Measurements from ENCODE around the gene DROSHA. TPM values are rescaled to one million over a fixed set of nuclear protein-coding genes. Genes with fewer than 3 reads are reported as not detected.

DROSHA gene, protein sequence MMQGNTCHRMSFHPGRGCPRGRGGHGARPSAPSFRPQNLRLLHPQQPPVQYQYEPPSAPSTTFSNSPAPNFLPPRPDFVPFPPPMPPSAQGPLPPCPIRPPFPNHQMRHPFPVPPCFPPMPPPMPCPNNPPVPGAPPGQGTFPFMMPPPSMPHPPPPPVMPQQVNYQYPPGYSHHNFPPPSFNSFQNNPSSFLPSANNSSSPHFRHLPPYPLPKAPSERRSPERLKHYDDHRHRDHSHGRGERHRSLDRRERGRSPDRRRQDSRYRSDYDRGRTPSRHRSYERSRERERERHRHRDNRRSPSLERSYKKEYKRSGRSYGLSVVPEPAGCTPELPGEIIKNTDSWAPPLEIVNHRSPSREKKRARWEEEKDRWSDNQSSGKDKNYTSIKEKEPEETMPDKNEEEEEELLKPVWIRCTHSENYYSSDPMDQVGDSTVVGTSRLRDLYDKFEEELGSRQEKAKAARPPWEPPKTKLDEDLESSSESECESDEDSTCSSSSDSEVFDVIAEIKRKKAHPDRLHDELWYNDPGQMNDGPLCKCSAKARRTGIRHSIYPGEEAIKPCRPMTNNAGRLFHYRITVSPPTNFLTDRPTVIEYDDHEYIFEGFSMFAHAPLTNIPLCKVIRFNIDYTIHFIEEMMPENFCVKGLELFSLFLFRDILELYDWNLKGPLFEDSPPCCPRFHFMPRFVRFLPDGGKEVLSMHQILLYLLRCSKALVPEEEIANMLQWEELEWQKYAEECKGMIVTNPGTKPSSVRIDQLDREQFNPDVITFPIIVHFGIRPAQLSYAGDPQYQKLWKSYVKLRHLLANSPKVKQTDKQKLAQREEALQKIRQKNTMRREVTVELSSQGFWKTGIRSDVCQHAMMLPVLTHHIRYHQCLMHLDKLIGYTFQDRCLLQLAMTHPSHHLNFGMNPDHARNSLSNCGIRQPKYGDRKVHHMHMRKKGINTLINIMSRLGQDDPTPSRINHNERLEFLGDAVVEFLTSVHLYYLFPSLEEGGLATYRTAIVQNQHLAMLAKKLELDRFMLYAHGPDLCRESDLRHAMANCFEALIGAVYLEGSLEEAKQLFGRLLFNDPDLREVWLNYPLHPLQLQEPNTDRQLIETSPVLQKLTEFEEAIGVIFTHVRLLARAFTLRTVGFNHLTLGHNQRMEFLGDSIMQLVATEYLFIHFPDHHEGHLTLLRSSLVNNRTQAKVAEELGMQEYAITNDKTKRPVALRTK (N-terminal part only)
- total RNA-seq (10 to 100 TPM; 64.1 to 75.0 TPM), polyA plus RNA-seq (22.2 TPM)

DNA sequence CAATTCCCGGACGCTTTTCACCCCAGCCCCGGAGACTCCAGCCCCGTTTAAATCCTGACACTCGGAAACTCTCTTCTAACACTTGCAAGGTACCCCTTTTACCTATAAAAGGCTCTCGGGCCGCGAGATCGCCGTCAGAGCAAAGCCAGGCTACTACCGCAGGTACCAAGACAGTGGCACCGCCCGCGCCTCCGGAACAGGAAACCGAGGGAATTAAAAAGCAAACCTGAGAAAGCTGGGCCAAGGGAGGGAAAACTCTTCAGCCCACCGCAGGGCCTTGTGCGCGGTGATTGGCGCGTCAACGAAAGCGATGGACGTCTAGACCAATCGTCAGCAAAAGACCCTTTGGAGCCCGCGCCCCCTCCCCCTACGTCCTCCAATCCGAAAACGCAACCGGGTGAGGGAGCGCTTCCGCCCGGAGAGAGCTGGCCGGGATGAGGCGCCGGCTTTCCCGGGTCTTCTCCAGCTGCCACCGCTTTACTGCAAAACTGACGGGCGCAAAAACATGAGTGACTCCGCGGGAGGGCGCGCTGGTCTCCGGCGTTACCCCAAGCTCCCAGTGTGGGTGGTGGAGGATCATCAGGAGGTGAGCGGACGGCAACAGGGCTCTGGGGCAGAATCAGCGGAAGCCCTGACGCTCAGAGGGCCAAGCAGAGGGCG lies at the start of gene DROSHA, which contains the start of gene C5orf22:
Gene DROSHA (minus strand): TSS at position 206 of the 660 bp plus-strand sequence. CDS start 3,034 bp downstream, outside the sequence.
Gene C5orf22 (plus strand): TSS at position 414 of the 660 bp plus-strand sequence. CDS start 92 bp downstream, at position 506.
- Mint-ChIP-seq H3K4me3 (peak within 1 kb of the TSS; percentile 93 to 100 (median 99)), H3K4me1 (peaks cover 57 to 83% (median 82%) of the 10 kb centered on the region in 3 donors), H3K27ac (peak within 1 kb of the TSS; percentile 84 to 98 (median 97)), H3K36me3 (peaks cover 18 to 66% (median 24%) of the 10 kb centered on the region in 3 donors), H3K27me3 (no peaks in the 10 kb centered on the region), H3K9me3 (no peaks in the 10 kb centered on the region)
- H3K9me3 ChIP-seq (ENCODE audit: low read length) = no peaks in the 10 kb centered on the region
- peaks cover 33% of the 10 kb centered on the region for H3K4me1 ChIP-seq (ENCODE audit: insufficient read depth, low read length)
- CTCF ChIA-PET = interaction anchor here (1.0 kb wide), 1 partner anchor 545 kb away, joined by 3 read pairs; no protein-coding TSS in a partner anchor
- H3K4me3 ChIP-seq (ENCODE audit: low read length) = peak within 1 kb of the TSS; percentile 88
- H3K27ac ChIP-seq (ENCODE audit: low read depth, low read length) = peak within 1 kb of the TSS; percentile 75
- H3K36me3 ChIP-seq (ENCODE audit: insufficient read depth, low read length) = peaks cover 22% of the 10 kb centered on the region
- peak; percentile 84 to 90 (median 87) for DNase-seq
- POLR2A ChIA-PET = interaction anchor here (1.2 kb wide), 1 partner anchor 20 kb away, joined by 3 read pairs; no protein-coding TSS in a partner anchor
- no peaks in the 10 kb centered on the region for H3K27me3 ChIP-seq (ENCODE audit: insufficient read depth, low read length, poor library complexity, severe bottlenecking)

DNA sequence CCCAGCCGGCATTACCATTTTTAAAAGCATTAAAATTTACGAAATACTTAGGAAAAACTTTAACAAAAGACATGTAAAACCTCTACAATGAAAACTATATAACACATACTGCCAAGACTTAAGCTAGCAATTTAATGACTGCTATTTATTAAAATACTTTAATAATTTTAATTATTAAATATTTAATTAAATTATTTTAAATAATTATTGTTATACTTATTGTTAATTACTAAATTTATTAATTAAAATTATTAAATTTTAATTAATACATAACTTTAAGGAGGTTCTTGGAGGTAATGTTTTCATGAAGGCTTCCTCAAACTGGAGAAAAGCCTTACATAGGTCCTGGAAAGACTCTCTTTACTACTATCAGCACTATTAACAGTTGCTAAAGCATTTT lies 47.7 kb upstream of the DROSHA start:
- no peak overlapping the region for H3K4me3 ChIP-seq (ENCODE audit: low read length)
- no peaks in the 10 kb centered on the region for H3K9me3 Mint-ChIP-seq
- DNase-seq = no peak
- H3K27ac Mint-ChIP-seq = no peak overlapping the region
- no peaks in the 10 kb centered on the region for H3K4me1 ChIP-seq (ENCODE audit: insufficient read depth, low read length)
- H3K4me1 Mint-ChIP-seq = no peaks in the 10 kb centered on the region
- peaks cover 6 to 36% of the 10 kb centered on the region in 2 donors for H3K27me3 Mint-ChIP-seq
- H3K27ac ChIP-seq (ENCODE audit: low read depth, low read length) = no peak overlapping the region
- no peaks in the 10 kb centered on the region for H3K9me3 ChIP-seq (ENCODE audit: low read length)
- no peaks in the 10 kb centered on the region for H3K36me3 ChIP-seq (ENCODE audit: insufficient read depth, low read length)
- no peak overlapping the region for H3K4me3 Mint-ChIP-seq
- POLR2A ChIA-PET = no interaction called here
- CTCF ChIA-PET = no interaction called here
- no peaks in the 10 kb centered on the region for H3K36me3 Mint-ChIP-seq
- H3K27me3 ChIP-seq (ENCODE audit: insufficient read depth, low read length, poor library complexity, severe bottlenecking) = no peaks in the 10 kb centered on the region

DNA sequence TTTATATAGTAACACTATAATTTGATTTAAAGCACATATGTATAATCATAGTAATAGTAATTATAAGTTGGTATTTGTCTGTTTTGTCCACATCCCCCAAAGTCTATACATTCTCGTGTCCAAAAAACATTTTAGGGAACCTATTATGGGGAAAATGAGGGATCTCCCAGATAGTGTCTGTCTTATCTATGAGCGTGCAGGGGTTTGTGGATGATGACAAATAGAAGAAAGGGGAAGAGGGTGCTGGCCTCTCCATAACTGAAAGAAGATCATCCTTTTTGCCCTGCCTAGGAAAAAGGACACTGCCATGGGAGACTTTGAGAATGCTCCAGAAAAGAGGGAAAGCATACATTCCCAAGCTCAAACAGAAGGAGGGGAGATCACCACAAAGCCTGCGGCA lies 45.5 kb upstream of the DROSHA start:
- Mint-ChIP-seq H3K9me3 (no peaks in the 10 kb centered on the region), H3K36me3 (no peaks in the 10 kb centered on the region), H3K27ac (peak overlapping the region in 1 of 8 donors; percentile 78), H3K4me1 (no peaks in the 10 kb centered on the region), H3K4me3 (no peak overlapping the region), H3K27me3 (peaks cover 5 to 29% of the 10 kb centered on the region in 2 donors)
- Histone ChIP-seq H3K27ac (ENCODE audit: low read depth, low read length) (no peak overlapping the region), H3K27me3 (ENCODE audit: insufficient read depth, low read length, poor library complexity, severe bottlenecking) (no peaks in the 10 kb centered on the region), H3K4me3 (ENCODE audit: low read length) (no peak overlapping the region), H3K9me3 (ENCODE audit: low read length) (no peaks in the 10 kb centered on the region), H3K36me3 (ENCODE audit: insufficient read depth, low read length) (no peaks in the 10 kb centered on the region), H3K4me1 (ENCODE audit: insufficient read depth, low read length) (no peaks in the 10 kb centered on the region)
- DNase-seq = no peak
- ChIA-PET CTCF (no interaction called here), POLR2A (no interaction called here)

DNA sequence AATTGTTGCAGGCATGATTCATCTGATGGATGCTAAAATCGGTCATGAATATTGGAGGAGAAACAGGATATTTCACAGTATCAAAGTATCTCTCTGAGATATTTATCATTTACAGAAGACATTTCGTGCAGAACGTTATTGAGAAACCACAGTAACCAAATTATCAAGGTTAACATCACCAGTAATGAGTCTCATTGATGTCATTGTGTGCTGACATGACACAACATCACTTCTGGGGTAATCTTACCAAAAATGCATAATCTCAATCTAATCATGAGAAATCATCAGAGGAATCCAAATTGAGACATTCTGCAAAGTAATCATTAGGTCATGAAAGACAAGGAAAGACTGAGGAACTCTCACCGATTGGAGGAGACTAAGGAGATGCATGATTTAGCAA lies 42.9 kb upstream of the DROSHA start:
- H3K27ac Mint-ChIP-seq = no peak overlapping the region
- no peaks in the 10 kb centered on the region for H3K9me3 Mint-ChIP-seq
- no peak for DNase-seq
- no peaks in the 10 kb centered on the region for H3K4me1 Mint-ChIP-seq
- H3K4me3 ChIP-seq (ENCODE audit: low read length) = no peak overlapping the region
- H3K36me3 Mint-ChIP-seq = no peaks in the 10 kb centered on the region
- H3K27me3 ChIP-seq (ENCODE audit: insufficient read depth, low read length, poor library complexity, severe bottlenecking) = no peaks in the 10 kb centered on the region
- ChIA-PET CTCF (no interaction called here), POLR2A (no interaction called here)
- no peaks in the 10 kb centered on the region for H3K36me3 ChIP-seq (ENCODE audit: insufficient read depth, low read length)
- no peaks in the 10 kb centered on the region for H3K9me3 ChIP-seq (ENCODE audit: low read length)
- no peak overlapping the region for H3K4me3 Mint-ChIP-seq
- H3K4me1 ChIP-seq (ENCODE audit: insufficient read depth, low read length) = no peaks in the 10 kb centered on the region
- H3K27ac ChIP-seq (ENCODE audit: low read depth, low read length) = no peak overlapping the region
- peaks cover 1 to 31% of the 10 kb centered on the region in 2 donors for H3K27me3 Mint-ChIP-seq

DNA sequence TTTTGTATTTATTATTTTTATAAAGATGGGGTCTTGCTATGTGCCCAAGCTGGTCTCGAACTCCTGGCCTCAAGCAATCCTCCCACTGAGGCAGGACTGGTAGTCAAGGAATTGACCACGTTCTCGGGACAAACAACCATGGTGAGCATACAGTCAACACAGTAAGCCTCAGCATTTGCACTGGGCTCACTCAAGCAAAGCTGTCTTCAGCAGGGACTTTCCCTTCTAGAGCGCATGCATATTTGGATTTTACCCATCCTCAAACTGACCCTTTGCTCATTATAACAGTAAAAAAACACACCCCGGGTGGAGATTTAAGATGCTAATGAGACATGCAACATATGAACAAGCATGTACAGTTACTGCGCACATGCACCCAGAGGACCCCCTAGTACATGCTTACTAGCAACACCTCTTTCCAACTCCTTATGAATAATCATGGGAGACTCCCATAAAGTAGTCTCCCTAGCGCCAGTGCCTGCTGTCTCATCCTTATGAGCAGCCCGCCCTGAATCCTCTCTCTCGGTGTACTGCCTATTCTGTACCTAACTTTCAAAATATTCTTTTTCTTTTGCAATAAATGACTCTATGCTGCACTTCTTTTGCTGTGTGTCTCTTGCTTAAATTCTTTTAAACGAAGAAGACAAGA lies 41.7 kb upstream of the DROSHA start:
- no peak overlapping the region for H3K4me3 ChIP-seq (ENCODE audit: low read length)
- H3K4me3 Mint-ChIP-seq = no peak overlapping the region
- POLR2A ChIA-PET = no interaction called here
- CTCF ChIA-PET = no interaction called here
- H3K9me3 Mint-ChIP-seq = no peaks in the 10 kb centered on the region
- H3K4me1 ChIP-seq (ENCODE audit: insufficient read depth, low read length) = no peaks in the 10 kb centered on the region
- no peaks in the 10 kb centered on the region for H3K27me3 ChIP-seq (ENCODE audit: insufficient read depth, low read length, poor library complexity, severe bottlenecking)
- DNase-seq = no peak
- H3K4me1 Mint-ChIP-seq = no peaks in the 10 kb centered on the region
- peaks cover 1 to 36% of the 10 kb centered on the region in 2 donors for H3K27me3 Mint-ChIP-seq
- no peaks in the 10 kb centered on the region for H3K36me3 Mint-ChIP-seq
- H3K9me3 ChIP-seq (ENCODE audit: low read length) = no peaks in the 10 kb centered on the region
- no peak overlapping the region for H3K27ac Mint-ChIP-seq
- no peaks in the 10 kb centered on the region for H3K36me3 ChIP-seq (ENCODE audit: insufficient read depth, low read length)
- H3K27ac ChIP-seq (ENCODE audit: low read depth, low read length) = no peak overlapping the region

DNA sequence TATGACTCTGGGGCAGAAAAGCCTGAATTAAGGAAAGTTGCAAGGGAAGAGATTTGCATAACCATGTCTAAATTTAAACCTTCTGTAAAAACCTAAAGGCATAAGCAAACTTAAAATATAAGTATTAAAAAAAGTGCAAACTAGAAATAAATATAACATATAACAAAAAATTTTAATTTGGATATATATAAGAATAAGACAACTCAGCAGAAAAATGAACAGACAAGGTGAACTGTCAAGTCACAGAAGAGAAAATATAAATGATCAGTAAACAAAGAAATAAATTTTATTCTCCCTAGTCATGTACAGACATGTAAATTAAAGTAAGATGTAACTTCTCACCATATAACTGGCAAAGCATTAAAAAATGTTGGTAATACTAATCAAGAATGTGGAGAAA lies 37.2 kb upstream of the DROSHA start:
- H3K27me3 Mint-ChIP-seq = peaks cover 7 to 31% of the 10 kb centered on the region in 2 donors
- H3K27ac Mint-ChIP-seq = no peak overlapping the region
- ChIA-PET CTCF (no interaction called here), POLR2A (no interaction called here)
- Histone ChIP-seq H3K4me1 (ENCODE audit: insufficient read depth, low read length) (no peaks in the 10 kb centered on the region), H3K36me3 (ENCODE audit: insufficient read depth, low read length) (no peaks in the 10 kb centered on the region), H3K4me3 (ENCODE audit: low read length) (no peak overlapping the region), H3K9me3 (ENCODE audit: low read length) (no peaks in the 10 kb centered on the region), H3K27ac (ENCODE audit: low read depth, low read length) (no peak overlapping the region), H3K27me3 (ENCODE audit: insufficient read depth, low read length, poor library complexity, severe bottlenecking) (no peaks in the 10 kb centered on the region)
- H3K4me1 Mint-ChIP-seq = no peaks in the 10 kb centered on the region
- H3K9me3 Mint-ChIP-seq = peaks cover 0 to 10% (median 0%) of the 10 kb centered on the region in 5 donors
- DNase-seq = no peak
- H3K36me3 Mint-ChIP-seq = peaks cover 0 to 18% (median 0%) of the 10 kb centered on the region in 3 donors
- no peak overlapping the region for H3K4me3 Mint-ChIP-seq

DNA sequence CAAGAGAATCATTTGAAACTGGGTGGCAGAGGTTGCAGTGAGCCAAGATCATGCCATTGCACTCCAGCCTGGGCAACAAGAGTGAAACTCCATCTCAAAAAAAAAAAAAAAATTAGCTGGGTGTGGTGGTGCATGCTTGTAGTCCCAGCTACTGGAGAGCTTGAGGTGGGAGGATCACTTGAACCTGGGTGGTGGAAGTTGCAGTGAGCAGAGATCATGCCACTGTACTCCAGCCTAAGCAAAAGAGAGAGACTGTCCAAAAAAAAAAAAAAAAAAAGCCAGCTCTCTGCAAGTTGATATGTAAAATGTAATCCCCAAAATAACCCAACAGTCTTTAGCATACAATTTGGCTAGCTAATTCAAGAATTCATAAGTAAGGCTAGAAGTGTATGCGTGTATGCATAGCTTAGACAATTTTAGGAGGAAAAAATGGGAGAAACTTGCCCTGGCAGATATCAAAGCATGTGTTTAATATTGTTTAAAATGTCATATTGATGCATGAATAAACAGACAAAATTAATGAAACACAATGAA lies 36.5 kb upstream of the DROSHA start:
- Mint-ChIP-seq H3K9me3 (peaks cover 0 to 11% (median 0%) of the 10 kb centered on the region in 5 donors), H3K4me3 (no peak overlapping the region), H3K4me1 (no peaks in the 10 kb centered on the region), H3K36me3 (peaks cover 0 to 21% (median 0%) of the 10 kb centered on the region in 3 donors), H3K27me3 (peaks cover 9 to 31% of the 10 kb centered on the region in 2 donors), H3K27ac (no peak overlapping the region)
- H3K4me3 ChIP-seq (ENCODE audit: low read length) = no peak overlapping the region
- H3K4me1 ChIP-seq (ENCODE audit: insufficient read depth, low read length) = no peaks in the 10 kb centered on the region
- DNase-seq = no peak
- no peaks in the 10 kb centered on the region for H3K36me3 ChIP-seq (ENCODE audit: insufficient read depth, low read length)
- ChIA-PET CTCF (interaction anchor here (0.7 kb wide), 1 partner anchor 19 kb away, joined by 4 read pairs; no protein-coding TSS in a partner anchor), POLR2A (no interaction called here)
- H3K9me3 ChIP-seq (ENCODE audit: low read length) = no peaks in the 10 kb centered on the region
- H3K27me3 ChIP-seq (ENCODE audit: insufficient read depth, low read length, poor library complexity, severe bottlenecking) = no peaks in the 10 kb centered on the region
- H3K27ac ChIP-seq (ENCODE audit: low read depth, low read length) = no peak overlapping the region

Data from CD8-positive, alpha-beta memory T cell (primary cell).